K562 (cell line): ENCODE data around the gene CLDN15. TPM values are rescaled to one million over a fixed set of nuclear protein-coding genes. Genes with fewer than 3 reads are reported as not detected.

ENCODE experiments used
- ATAC-seq: fragments of 200-7000 bp; cut with Tn5 transposase; 3 replicates; pipeline ENCODE4 v1.9.1; 2020; ENCODE audit warnings: moderate library complexity
- BruUV-seq: library from RNA; stranded (reverse); fragments of 400-500 nt; replicated peaks from 2 replicates; lab custom pipeline; 2021; lab: Mats Ljungman, UMichigan
- CTCF ChIA-PET: fragments of 300-600 bp; formaldehyde crosslinking; extraction: SDS; loops from one replicate; lab custom pipeline; 2021; ENCODE audit warnings: low intra/inter-chr PET ratio; lab: Yijun Ruan, JAX
- POLR2A ChIA-PET: fragments of 300-600, 350-650 bp; sonication (Branson Sonifier 250); formaldehyde crosslinking; extraction: SDS; loops from one replicate; lab custom pipeline; 2021; ENCODE audit warnings: antibody characterized with exemption, inconsistent platforms; lab: Yijun Ruan, JAX
- DNase-seq, 4 experiments: peaks; one replicate each; pipeline versions ENCODE4 v3.0.0 to v3.0.0-alpha.2; 2011 to 2018; ENCODE audit warnings: low spot score in 3 of 4, mixed read lengths in 3 of 4; ENCODE audit errors: extremely low read depth in 1 of 4
- FAIRE-seq: peaks from 2 replicates; lab custom pipeline; 2011; peaks lifted over from hg19 to GRCh38; lab: Jason Lieb, UNC
- H2AFZ ChIP-seq: 2 replicates; pipeline ENCODE4 v1.6.0; 2011; ENCODE audit warnings: low read depth, low read length, control low read depth, inconsistent platforms
- H3K27ac ChIP-seq: fragments of 200-600 bp; 3 replicates; pipeline ENCODE4 v1.8.0; 2011; ENCODE audit warnings: low read depth, mild to moderate bottlenecking, control low read depth, inconsistent platforms, low read length, moderate library complexity, mixed read lengths; ENCODE audit errors: extremely low read depth
- H3K27me3 ChIP-seq, 2 experiments: fragments of 300-600 bp in 1 of 2; 2 replicates in 1 of 2; 3 replicates in 1 of 2; pipeline versions ENCODE4 v1.6.0 to v1.8.0; 2011; ENCODE audit warnings: inconsistent platforms in 2 of 2, low read length in 2 of 2, mild to moderate bottlenecking in 1 of 2, mixed read lengths in 1 of 2, moderate library complexity in 1 of 2; ENCODE audit not compliant: control insufficient read depth in 2 of 2, insufficient read depth in 2 of 2
- H3K36me3 ChIP-seq: fragments of 300-600 bp; 3 replicates; pipeline ENCODE4 v1.8.0; 2011; ENCODE audit warnings: mild to moderate bottlenecking, low read length, inconsistent platforms; ENCODE audit not compliant: control insufficient read depth, insufficient read depth
- H3K4me1 ChIP-seq, 2 experiments: fragments of 200-600 bp in 1 of 2; replicated peaks in 1 of 2; 2 replicates in 1 of 2; 3 replicates in 1 of 2; pipeline versions ENCODE4 v1.5.1 to v1.8.0; 2011; ENCODE audit warnings: inconsistent platforms in 2 of 2, low read length in 2 of 2, mild to moderate bottlenecking in 1 of 2, mixed read lengths in 1 of 2, moderate library complexity in 1 of 2; ENCODE audit not compliant: control insufficient read depth in 2 of 2, insufficient read depth in 2 of 2
- H3K4me2 ChIP-seq: 2 replicates; pipeline ENCODE4 v1.6.1; 2011; ENCODE audit warnings: low read length, control low read depth, inconsistent platforms, mixed read lengths; ENCODE audit not compliant: insufficient read depth
- H3K4me3 ChIP-seq: fragments of 200-600 bp; sonication (generic), shearing (Covaris generic); 2 replicates; pipeline ENCODE4 v1.5.1; 2016; ENCODE audit warnings: control low read depth, inconsistent platforms
- H3K79me2 ChIP-seq: fragments of 200-600 bp; 3 replicates; pipeline ENCODE4 v1.8.0; 2011; ENCODE audit warnings: low read length, inconsistent platforms; ENCODE audit not compliant: control insufficient read depth, insufficient read depth
- H3K9ac ChIP-seq, 2 experiments: 2 replicates each; pipeline versions ENCODE4 v1.6.0 to v1.6.1; 2011; ENCODE audit warnings: low read depth in 2 of 2, low read length in 2 of 2, control low read depth in 1 of 2, inconsistent platforms in 1 of 2, mild to moderate bottlenecking in 1 of 2, mixed read lengths in 1 of 2; ENCODE audit not compliant: insufficient read depth in 1 of 2
- H3K9me1 ChIP-seq: one replicate; pipeline ENCODE4 v1.6.0; 2011; ENCODE audit warnings: inconsistent platforms, mild to moderate bottlenecking, low read length, moderate library complexity; ENCODE audit not compliant: control insufficient read depth, insufficient read depth
- H3K9me3 ChIP-seq: replicated peaks from 2 replicates; pipeline ENCODE4 v1.5.1; 2011; ENCODE audit warnings: low read depth, low read length, inconsistent platforms; ENCODE audit not compliant: control insufficient read depth, insufficient read depth
- H4K20me1 ChIP-seq: replicated peaks from 2 replicates; pipeline ENCODE4 v1.6.1; 2011; ENCODE audit warnings: low read length, inconsistent platforms, mixed read lengths; ENCODE audit not compliant: control insufficient read depth, insufficient read depth
- CREB3 ChIP-seq: fragments of 450-650 bp; conservative IDR thresholded peaks from 2 replicates; pipeline ENCODE4 v1.6.1; 2016; ENCODE audit warnings: missing genetic modification characterization, low read depth, mild to moderate bottlenecking, missing compliant biosample characterization, moderate library complexity
- FOXA1 ChIP-seq: fragments of 450-650 bp; IDR thresholded peaks from 2 replicates; pipeline ENCODE4 v1.6.1; 2016; ENCODE audit warnings: mild to moderate bottlenecking, borderline replicate concordance
- GATA2 ChIP-seq: sonication (generic); formaldehyde crosslinking; IDR thresholded peaks from 2 replicates; pipeline ENCODE4 v1.4.0; 2020; ENCODE audit warnings: mild to moderate bottlenecking, missing genetic modification reagents
- HDAC8 ChIP-seq: fragments of 450-650 bp; IDR thresholded peaks from 2 replicates; pipeline ENCODE4 v1.6.1; 2016; ENCODE audit warnings: mild to moderate bottlenecking, missing genetic modification characterization, moderate library complexity, missing compliant biosample characterization
- HNRNPK ChIP-seq: fragments of 200-400 bp; formaldehyde crosslinking; IDR thresholded peaks from one replicate; pipeline ENCODE4 v1.6.1; 2018; ENCODE audit warnings: mild to moderate bottlenecking, low read depth, low read length; ENCODE audit not compliant: poor library complexity, severe bottlenecking
- ILK ChIP-seq: fragments of 450-650 bp; IDR thresholded peaks from 2 replicates; pipeline ENCODE4 v1.6.1; 2016; ENCODE audit warnings: missing genetic modification characterization, low read depth, mild to moderate bottlenecking, missing compliant biosample characterization, moderate library complexity, borderline replicate concordance
- KAT7 ChIP-seq: sonication (generic); formaldehyde crosslinking; IDR thresholded peaks from 2 replicates; pipeline ENCODE4 v1.8.0; 2022; ENCODE audit warnings: missing genetic modification reagents, mild to moderate bottlenecking, borderline replicate concordance
- MAFF ChIP-seq: IDR thresholded peaks from 2 replicates; pipeline ENCODE4 v1.6.1; 2012; ENCODE audit warnings: low read length, improper control_type of control experiment
- MEIS2 ChIP-seq: fragments of 450-650 bp; IDR thresholded peaks from 2 replicates; pipeline ENCODE4 v1.6.1; 2014; ENCODE audit warnings: mild to moderate bottlenecking; ENCODE audit not compliant: partially characterized antibody
- MYBL2 ChIP-seq, 2 experiments: fragments of 450-650 bp in 1 of 2; sonication (generic) in 1 of 2; formaldehyde crosslinking in 1 of 2; IDR thresholded peaks; 2 replicates each; pipeline versions ENCODE4 v1.6.1 to v1.8.1; 2017 to 2022; ENCODE audit warnings: borderline replicate concordance in 1 of 2, inconsistent platforms in 1 of 2, low read depth in 1 of 2, mild to moderate bottlenecking in 1 of 2, missing genetic modification reagents in 1 of 2, moderate library complexity in 1 of 2
- POLR2G ChIP-seq: fragments of 200-400 bp; formaldehyde crosslinking; IDR thresholded peaks from 2 replicates; pipeline ENCODE4 v1.6.1; 2017; ENCODE audit warnings: low read depth, mild to moderate bottlenecking, antibody characterized with exemption, low read length, moderate library complexity
- ZNF282 ChIP-seq: sonication (generic); formaldehyde crosslinking; IDR thresholded peaks from 2 replicates; pipeline ENCODE4 v1.8.1; 2023; ENCODE audit warnings: missing genetic modification reagents
- ZNF318 ChIP-seq, 2 experiments: fragments of 450-650 bp; IDR thresholded peaks; 2 replicates each; pipeline ENCODE4 v1.6.1; 2016; ENCODE audit warnings: mild to moderate bottlenecking in 2 of 2, borderline replicate concordance in 1 of 2, low read depth in 1 of 2, moderate library complexity in 1 of 2
- WGBS: fragments of 100-300 bp; shearing (Covaris generic); methylation state at CpG from one replicate; pipeline ENCODE4 v1.1.6; 2016; ENCODE audit warnings: low coverage, mixed read lengths; ENCODE audit not compliant: insufficient coverage; ENCODE audit errors: missing lambda C conversion rate; 5-methylcytosine and 5-hydroxymethylcytosine counted together
- in situ Hi-C: fragments of 300-500 bp; cut with MboI; formaldehyde crosslinking; loops from 4 replicates; pipeline ENCODE4 v1.15.0; 2018; ENCODE audit warnings: inconsistent platforms, mixed read lengths
- intact Hi-C: fragments of 100-400 bp; cut with micrococcal nuclease; formaldehyde crosslinking; loops from 2 replicates; pipeline ENCODE4 v1.14.2; 2022
- polyA plus RNA-seq, 8 experiments: library from polyadenylated mRNA; depleted of rRNA in 4 of 8; stranded (reverse) in 5 of 8; unstranded in 3 of 8; fragments of >200 nt; fragmentation: Nextera tagmentation in 2 of 8; fragmentation: Illumina TruSeq in 1 of 8; extraction: Ambion mirVana in 2 of 8; extraction: Trizol in 1 of 8; gene quantifications; 2 replicates each; pipeline versions ENCODE4 v1.2.1 to v1.2.3, GENCODE V29; 2011 to 2014; ENCODE audit warnings: inconsistent platforms in 1 of 8, missing spikeins in 1 of 8
- total RNA-seq, 7 experiments: library from RNA; depleted of rRNA in 6 of 7; stranded (reverse); fragments of >200 nt in 6 of 7; fragmentation: Illumina TruSeq in 2 of 7; extraction: Trizol in 2 of 7; gene quantifications; 2 replicates each; pipeline versions ENCODE4 v1.2.1 to v1.2.3, GENCODE V29; 2011 to 2021; ENCODE audit warnings: low replicate concordance in 1 of 7

Gene CLDN15
- total and polyA plus RNA-seq, 9 of the 15 experiments (the other 6 are each of a cell fraction or from before 2014, with no cell fraction given) = 0.32 to 14.5 (median 7.4) TPM

GRCh38 chr7:101231644-101232043 is 6.0 kb downstream of the CLDN15 start:
- Histone ChIP-seq H3K27me3 (no peaks in the 10 kb centered on the region), H3K4me2 (no peak overlapping the region), H2AFZ (no peak overlapping the region), H4K20me1 (no peaks in the 10 kb centered on the region), H3K27ac (no peak overlapping the region), H3K4me1 (peaks cover 19 to 46% of the 10 kb centered on the region in 2 experiments; a peak in 4 of 5 replicates), H3K9me3 (no peaks in the 10 kb centered on the region), H3K4me3 (no peak overlapping the region), H3K9ac (peak overlapping the region in 1 of 2 experiments; percentile 38; a peak in 2 of 4 replicates), H3K36me3 (peaks cover 12% of the 10 kb centered on the region; the same call in 2 of the 3 replicates), H3K79me2 (no peaks in the 10 kb centered on the region), H3K9me1 (no peaks in the 10 kb centered on the region)
- ChIA-PET CTCF (no interaction called here), POLR2A (interaction anchor here (0.6 to 1.2 kb wide), 2 partner anchors 9 to 12 kb away, joined by 3 read pairs; no protein-coding TSS in a partner anchor)
- DNase-seq (no peak), ATAC-seq (no peak), FAIRE-seq (no peak)
- in situ Hi-C loops (no loop called here), intact Hi-C loops (no loop called here)
- BruUV-seq = no TSS peak
- 77% methylated on average over 7 of the region's 7 CpGs for WGBS
- TF ChIP-seq CREB3 (tag) (no peak), ILK (tag) (no peak), GATA2 (CRISPR knock-in tag) (no peak), MYBL2 (IDR thresholded peaks at IDR 0.05; ENCODE audit: low read depth) (no peak), MYBL2 (CRISPR knock-in tag; IDR thresholded peaks at IDR 0.05; ENCODE audit: borderline replicate concordance) (no peak), HNRNPK (no peak), MEIS2 (no peak), HDAC8 (no peak), FOXA1 (no peak), POLR2G (no peak), MAFF (no peak), ZNF318 (IDR thresholded peaks at IDR 0.05; ENCODE audit: borderline replicate concordance in 1 of 2, low read depth in 1 of 2) (no peak), KAT7 (CRISPR knock-in tag) (no peak), ZNF282 (no peak)
